Activated CD8-positive, alpha-beta T cell treated with anti-CD3 and anti-CD28 coated beads for 36 hours (primary cell): ENCODE measurements around the gene TSKU. TPM values are rescaled to one million over a fixed set of nuclear protein-coding genes. Genes with fewer than 3 reads are reported as not detected.

Experiments
- ATAC-seq: fragments of 200-7000 bp; cut with Tn5 transposase; one replicate; pipeline ENCODE4 v1.10.0; 2021; ENCODE audit warnings: mild to moderate bottlenecking, moderate library complexity
- CTCF ChIA-PET: fragments of 350-600 bp; sonication (Branson Sonifier 250); formaldehyde crosslinking; loops from one replicate; lab custom pipeline; 2021; ENCODE audit warnings: antibody characterized with exemption; lab: Charles Lee
- POLR2A ChIA-PET: fragments of 350-600 bp; sonication (Branson Sonifier 250); formaldehyde crosslinking; loops from one replicate; lab custom pipeline; 2021; ENCODE audit warnings: antibody characterized with exemption; lab: Charles Lee
- DNase-seq: peaks from one replicate; pipeline ENCODE4 v3.0.0-alpha.2; 2020
- H3K27ac Mint-ChIP-seq: one replicate; pipeline ENCODE4 v1.8.0; 2021; ENCODE audit warnings: mild to moderate bottlenecking, mixed read lengths
- H3K27me3 Mint-ChIP-seq: one replicate; pipeline ENCODE4 v1.8.0; 2021; ENCODE audit warnings: mixed read lengths
- H3K36me3 Mint-ChIP-seq: one replicate; pipeline ENCODE4 v1.8.0; 2021; ENCODE audit warnings: low read depth, mixed read lengths
- H3K4me1 Mint-ChIP-seq: one replicate; pipeline ENCODE4 v1.8.0; 2021; ENCODE audit warnings: low read depth, mixed read lengths
- H3K4me3 Mint-ChIP-seq: one replicate; pipeline ENCODE4 v1.8.0; 2021; ENCODE audit warnings: mild to moderate bottlenecking, moderate library complexity, mixed read lengths
- H3K9me3 Mint-ChIP-seq: one replicate; pipeline ENCODE4 v1.8.0; 2021; ENCODE audit warnings: mixed read lengths
- CTCF ChIP-seq: fragments of 200-600 bp; IDR thresholded peaks from one replicate; pipeline ENCODE4 v1.8.0; 2022; ENCODE audit warnings: antibody characterized with exemption, mild to moderate bottlenecking
- intact Hi-C: fragments of 100-400 bp; cut with micrococcal nuclease; formaldehyde crosslinking; loops from one replicate; pipeline ENCODE4 v1.10.0; 2022
- total RNA-seq, 2 experiments: library from RNA; stranded (reverse); gene quantifications; one replicate each; pipeline ENCODE4 v1.2.3, GENCODE V29; 2021

Gene TSKU
- total RNA-seq, 2 experiments from 2014 or later: 6.5 to 8.4 TPM

DNA sequence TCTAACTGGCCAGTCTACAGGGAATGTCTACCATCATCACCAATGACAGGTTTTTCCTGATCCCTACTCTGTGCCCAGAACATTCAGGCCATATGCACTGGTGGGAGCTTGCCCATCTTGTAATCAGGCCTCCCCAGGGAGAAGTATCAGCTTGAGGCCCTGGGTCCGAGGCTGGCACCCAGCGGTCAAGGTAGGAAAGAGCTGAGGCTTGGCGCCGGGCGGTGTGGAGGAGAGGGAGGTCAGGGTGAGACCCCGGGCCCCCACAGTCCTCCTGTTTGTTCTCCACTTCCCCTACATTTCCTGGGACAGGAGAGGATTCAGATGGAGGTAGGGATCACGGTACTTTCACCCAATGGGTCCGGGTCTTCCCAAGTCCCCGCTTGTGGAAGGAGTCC is 15.5 kb downstream of the TSKU start:
- no peak for DNase-seq
- no peak for ATAC-seq
- Mint-ChIP-seq H3K27ac (no peak overlapping the region), H3K27me3 (no peaks in the 10 kb centered on the region), H3K9me3 (no peaks in the 10 kb centered on the region), H3K4me3 (peak overlapping the region; percentile 15), H3K4me1 (peaks cover 17% of the 10 kb centered on the region), H3K36me3 (no peaks in the 10 kb centered on the region)
- POLR2A ChIA-PET: interaction anchor here (1.1 kb wide), 1 partner anchor 77 kb away, joined by 4 read pairs; no protein-coding TSS in a partner anchor
- CTCF ChIA-PET: interaction anchor here (0.6 to 9.7 kb wide), 15 partner anchors 8 to 223 kb away, joined by 3 to 238 read pairs (median 4); no protein-coding TSS in a partner anchor
- TF ChIP-seq CTCF: no peak
- intact Hi-C loops: no loop called here

DNA sequence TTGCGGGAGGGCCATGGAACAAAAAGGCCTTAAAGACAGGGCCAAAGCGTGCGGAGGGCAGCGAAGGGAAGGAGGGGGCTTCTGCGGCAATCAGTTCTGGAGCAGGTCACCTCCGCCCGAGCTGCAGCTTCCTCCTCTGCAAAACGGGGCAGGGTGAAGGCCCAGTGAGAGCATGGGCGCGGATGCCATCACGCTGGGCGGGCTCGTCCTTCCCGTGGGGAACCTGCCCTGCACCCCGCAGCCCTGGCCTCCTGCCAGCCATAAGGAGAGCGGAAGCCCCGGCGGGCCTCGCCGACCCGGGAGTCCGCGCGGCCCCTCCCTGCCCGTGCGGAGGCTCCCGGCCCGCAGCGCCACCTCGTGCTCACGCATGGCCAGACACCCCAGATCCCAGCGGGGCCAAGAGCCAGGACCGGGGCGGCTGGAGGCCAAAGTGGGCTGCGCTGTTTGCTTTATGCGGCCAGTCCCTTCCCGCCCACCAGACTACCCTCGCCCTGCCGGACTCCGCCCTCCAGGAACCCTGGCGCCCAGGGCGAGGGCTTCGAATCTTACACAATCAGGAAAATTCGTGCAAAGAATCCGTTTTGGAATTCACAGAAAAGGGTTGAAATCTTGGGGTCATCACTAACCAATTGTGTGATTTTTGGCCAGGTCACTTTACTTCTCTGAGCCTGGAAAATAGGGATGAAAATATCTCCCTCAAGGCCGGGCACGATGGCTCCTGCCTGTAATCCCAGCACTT is 16.1 kb downstream of the TSKU start:
- POLR2A ChIA-PET: no interaction called here
- CTCF ChIA-PET: interaction anchor here (0.6 to 9.7 kb wide), 20 partner anchors 8 to 246 kb away, joined by 3 to 238 read pairs (median 4); no protein-coding TSS in a partner anchor
- H3K4me3 Mint-ChIP-seq: peak overlapping the region; percentile 15
- H3K27ac Mint-ChIP-seq: no peak overlapping the region
- no peaks in the 10 kb centered on the region for H3K27me3 Mint-ChIP-seq
- ATAC-seq (peak; percentile 86), DNase-seq (peak; percentile 84)
- no peaks in the 10 kb centered on the region for H3K9me3 Mint-ChIP-seq
- H3K36me3 Mint-ChIP-seq: no peaks in the 10 kb centered on the region
- H3K4me1 Mint-ChIP-seq: peaks cover 22% of the 10 kb centered on the region
- intact Hi-C loops: no loop called here
- peak; percentile 95 for TF ChIP-seq CTCF

GRCh38 chr11:76800466-76801200 is 17.5 kb downstream of the TSKU start:
- no peak overlapping the region for H3K27ac Mint-ChIP-seq
- H3K9me3 Mint-ChIP-seq: no peaks in the 10 kb centered on the region
- TF ChIP-seq CTCF: no peak
- intact Hi-C loops: loop anchor here (5.0 to 10.0 kb wide), 2 partner anchors 68 to 294 kb away; no protein-coding TSS in a partner anchor
- ATAC-seq (no peak), DNase-seq (no peak)
- peaks cover 33% of the 10 kb centered on the region for H3K4me1 Mint-ChIP-seq
- H3K4me3 Mint-ChIP-seq: no peak overlapping the region
- POLR2A ChIA-PET: interaction anchor here (1.0 kb wide), 1 partner anchor 79 kb away, joined by 4 read pairs; no protein-coding TSS in a partner anchor
- H3K36me3 Mint-ChIP-seq: no peaks in the 10 kb centered on the region
- peaks cover 2% of the 10 kb centered on the region for H3K27me3 Mint-ChIP-seq
- CTCF ChIA-PET: interaction anchor here (1.1 to 9.7 kb wide), 6 partner anchors 8 to 244 kb away, joined by 3 to 238 read pairs (median 20); no protein-coding TSS in a partner anchor

DNA sequence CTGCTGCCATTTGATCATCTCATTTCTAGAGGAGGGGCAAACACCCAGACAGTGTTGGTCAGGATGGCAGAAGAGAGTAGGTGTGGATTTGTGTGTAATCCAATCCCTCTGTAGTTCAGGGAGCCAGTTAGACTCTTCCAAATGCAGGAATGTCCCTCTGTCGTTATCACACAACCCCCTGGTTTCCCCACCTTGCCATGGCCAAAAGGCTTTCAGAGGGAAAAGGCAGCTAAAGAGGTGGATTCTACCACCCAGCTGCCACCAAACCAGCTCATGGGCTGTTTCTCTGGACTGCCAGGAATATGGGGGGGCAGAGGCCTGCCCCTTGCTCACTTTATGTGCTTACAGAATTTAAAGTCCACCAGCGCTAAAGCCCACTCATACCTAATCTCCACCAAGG is 18.1 kb downstream of the TSKU start:
- H3K9me3 Mint-ChIP-seq: no peaks in the 10 kb centered on the region
- ChIA-PET CTCF (interaction anchor here (2.0 to 9.7 kb wide), 3 partner anchors 73 to 119 kb away, joined by 7 to 238 read pairs (median 67); no protein-coding TSS in a partner anchor), POLR2A (interaction anchor here (0.6 to 1.0 kb wide), 2 partner anchors 41 to 79 kb away, joined by 4 read pairs; no protein-coding TSS in a partner anchor)
- H3K4me1 Mint-ChIP-seq: peaks cover 33% of the 10 kb centered on the region
- intact Hi-C loops: loop anchor here (5.0 to 10.0 kb wide), 2 partner anchors 69 to 294 kb away; no protein-coding TSS in a partner anchor
- peaks cover 2% of the 10 kb centered on the region for H3K27me3 Mint-ChIP-seq
- no peak overlapping the region for H3K27ac Mint-ChIP-seq
- no peak for DNase-seq
- no peaks in the 10 kb centered on the region for H3K36me3 Mint-ChIP-seq
- ATAC-seq: no peak
- no peak for TF ChIP-seq CTCF
- no peak overlapping the region for H3K4me3 Mint-ChIP-seq
